ENCODE data around the gene PRPF40A.

DNA sequence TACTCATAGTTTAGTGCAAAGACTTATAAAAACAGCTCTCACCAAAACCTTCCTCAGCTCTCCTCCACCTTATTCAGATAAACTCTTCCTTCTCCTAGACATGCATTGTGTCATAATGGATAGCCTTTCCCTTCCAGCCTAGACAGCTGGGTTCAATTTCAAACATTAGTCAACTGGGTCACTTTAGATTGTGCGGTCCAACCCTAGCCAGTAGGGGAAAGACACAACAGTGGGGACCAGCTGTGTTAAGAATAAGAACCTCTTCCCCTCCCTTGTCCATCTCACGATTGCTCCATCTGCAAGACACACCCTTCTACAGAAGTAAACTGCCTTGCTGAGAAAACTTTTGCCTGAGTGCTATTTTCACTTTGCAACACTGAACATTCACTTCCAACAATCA lies 8.5 kb downstream of the PRPF40A start:
- TF ChIP-seq, protein P1, sequence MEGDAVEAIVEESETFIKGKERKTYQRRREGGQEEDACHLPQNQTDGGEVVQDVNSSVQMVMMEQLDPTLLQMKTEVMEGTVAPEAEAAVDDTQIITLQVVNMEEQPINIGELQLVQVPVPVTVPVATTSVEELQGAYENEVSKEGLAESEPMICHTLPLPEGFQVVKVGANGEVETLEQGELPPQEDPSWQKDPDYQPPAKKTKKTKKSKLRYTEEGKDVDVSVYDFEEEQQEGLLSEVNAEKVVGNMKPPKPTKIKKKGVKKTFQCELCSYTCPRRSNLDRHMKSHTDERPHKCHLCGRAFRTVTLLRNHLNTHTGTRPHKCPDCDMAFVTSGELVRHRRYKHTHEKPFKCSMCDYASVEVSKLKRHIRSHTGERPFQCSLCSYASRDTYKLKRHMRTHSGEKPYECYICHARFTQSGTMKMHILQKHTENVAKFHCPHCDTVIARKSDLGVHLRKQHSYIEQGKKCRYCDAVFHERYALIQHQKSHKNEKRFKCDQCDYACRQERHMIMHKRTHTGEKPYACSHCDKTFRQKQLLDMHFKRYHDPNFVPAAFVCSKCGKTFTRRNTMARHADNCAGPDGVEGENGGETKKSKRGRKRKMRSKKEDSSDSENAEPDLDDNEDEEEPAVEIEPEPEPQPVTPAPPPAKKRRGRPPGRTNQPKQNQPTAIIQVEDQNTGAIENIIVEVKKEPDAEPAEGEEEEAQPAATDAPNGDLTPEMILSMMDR (IDR thresholded peaks at IDR 0.05): no peak
- TF ChIP-seq POLR2AphosphoS5 (IDR thresholded peaks at IDR 0.05) (no peak), POLR2A (IDR thresholded peaks at IDR 0.05) (no peak)
